A172 (cell line): ENCODE data around the gene IKBIP. TPM values are rescaled to one million over a fixed set of nuclear protein-coding genes. Genes with fewer than 3 reads are reported as not detected.
"Not testable (repeated sequence)": the region's sequence is repeated elsewhere in the genome, so short reads cannot be mapped to it uniquely, and the experiment has no call there.

Experiments used
- DNase-seq: peaks from one replicate; pipeline ENCODE4 v3.0.0-alpha.2; 2015; ENCODE audit warnings: low spot score
- total RNA-seq: library from RNA; depleted of rRNA; stranded (reverse); fragments of >200 nt; shearing (Covaris generic); gene quantifications from 2 replicates; pipeline ENCODE4 v1.2.3, GENCODE V29; 2014

IKBIP gene
- total RNA-seq, 1 experiment from 2014 or later, result 120 TPM

DNA sequence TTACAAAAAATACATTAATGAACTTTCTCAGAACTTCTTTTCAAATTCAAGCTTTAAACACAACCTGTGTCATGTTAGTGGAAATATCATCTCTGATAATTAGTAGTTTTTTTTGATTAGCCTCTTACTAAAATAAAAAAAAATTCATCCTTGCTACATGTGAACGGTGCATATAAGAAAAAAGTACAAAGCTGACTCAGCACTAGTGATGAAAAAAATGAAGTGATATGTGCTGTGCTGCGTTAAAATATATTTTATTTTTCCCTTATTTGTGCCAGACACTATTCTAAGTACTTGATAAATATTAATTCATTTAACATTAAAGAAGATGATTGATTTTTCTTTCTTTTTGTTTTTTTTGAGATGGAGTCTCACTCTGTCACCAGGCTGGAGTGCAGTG lies 7.5 kb downstream of the IKBIP start:
- no peak for DNase-seq

DNA sequence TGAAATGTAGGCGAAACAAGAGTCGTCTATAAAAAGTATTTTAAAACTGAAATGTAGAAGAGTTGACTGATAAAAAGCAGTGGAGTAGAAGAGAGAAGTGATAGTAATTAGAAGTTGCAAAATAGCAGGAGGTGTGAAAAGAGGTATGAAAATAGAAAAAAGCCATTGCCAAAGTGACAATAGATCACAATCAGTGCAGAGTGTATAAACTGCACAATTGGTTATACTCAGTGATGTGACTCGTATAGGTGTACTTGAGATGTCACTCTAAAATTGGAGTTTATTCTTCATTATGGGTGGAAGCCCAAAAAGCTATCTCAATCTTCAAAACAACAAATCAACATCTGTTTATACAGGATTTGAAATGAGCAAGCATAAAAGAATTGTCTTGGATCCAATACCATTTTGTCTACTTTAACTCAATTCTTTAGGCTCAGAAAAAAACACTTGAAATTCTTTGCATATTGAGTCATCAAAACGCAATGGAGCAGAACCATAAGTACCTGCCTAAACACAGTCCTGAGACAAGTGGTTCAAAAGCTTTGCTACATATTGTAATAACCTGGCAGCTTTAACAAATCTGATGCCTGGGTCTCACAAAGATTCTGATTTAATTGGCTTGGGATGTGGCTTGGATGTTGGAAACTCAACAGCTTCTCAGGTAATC lies 8.8 kb downstream of the IKBIP start:
- DNase-seq, result peak; percentile 78

DNA sequence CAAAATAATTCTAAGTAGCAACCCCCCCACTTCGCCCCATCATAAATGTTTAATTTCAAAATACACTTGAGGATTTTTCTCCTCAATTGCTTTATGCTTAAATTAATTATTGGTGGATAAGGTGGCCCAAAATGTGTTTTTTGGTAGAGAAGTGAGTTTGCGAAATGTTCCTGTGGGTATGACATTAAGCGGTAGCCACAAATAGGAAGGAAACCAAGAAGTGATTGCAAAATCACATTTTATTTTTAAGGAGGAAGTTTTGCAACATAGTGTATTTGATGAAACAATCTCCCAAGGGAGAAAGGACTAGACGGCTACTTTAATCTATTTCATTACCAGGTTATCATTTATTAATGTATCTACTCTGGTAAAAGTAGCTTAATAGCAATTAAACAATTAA lies 25.6 kb downstream of the IKBIP start:
- no peak for DNase-seq

DNA sequence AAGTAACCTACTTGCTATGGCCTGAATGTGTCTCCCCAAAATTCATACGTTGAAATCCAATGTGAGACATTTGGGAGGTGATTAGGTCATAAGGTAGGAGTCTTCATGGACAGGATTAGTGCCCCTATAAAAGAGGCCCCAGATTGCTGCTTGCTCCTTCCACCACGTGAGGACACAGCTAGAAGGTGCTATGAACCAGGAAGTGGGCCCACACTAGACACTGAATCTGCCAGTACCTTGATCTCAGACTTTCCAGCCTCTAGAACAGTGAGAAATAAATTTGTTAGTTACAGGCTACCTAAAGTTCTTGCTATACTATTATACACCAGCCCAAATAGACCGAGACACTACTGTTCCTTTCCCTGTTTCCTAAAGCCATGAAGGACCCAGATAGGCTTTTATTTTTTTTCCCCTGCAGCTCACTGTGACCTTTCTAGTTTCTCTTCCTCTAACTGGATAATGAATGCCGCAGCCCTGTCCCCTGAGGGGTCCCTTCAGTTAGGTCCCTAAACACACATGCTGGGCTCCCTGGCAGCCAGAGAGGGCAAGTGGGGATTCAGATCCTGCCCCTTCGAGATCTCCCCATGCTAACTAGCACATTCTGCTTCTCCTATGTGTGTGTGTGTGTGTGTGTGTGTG lies 31.8 kb downstream of the IKBIP start:
- DNase-seq, result no peak

DNA sequence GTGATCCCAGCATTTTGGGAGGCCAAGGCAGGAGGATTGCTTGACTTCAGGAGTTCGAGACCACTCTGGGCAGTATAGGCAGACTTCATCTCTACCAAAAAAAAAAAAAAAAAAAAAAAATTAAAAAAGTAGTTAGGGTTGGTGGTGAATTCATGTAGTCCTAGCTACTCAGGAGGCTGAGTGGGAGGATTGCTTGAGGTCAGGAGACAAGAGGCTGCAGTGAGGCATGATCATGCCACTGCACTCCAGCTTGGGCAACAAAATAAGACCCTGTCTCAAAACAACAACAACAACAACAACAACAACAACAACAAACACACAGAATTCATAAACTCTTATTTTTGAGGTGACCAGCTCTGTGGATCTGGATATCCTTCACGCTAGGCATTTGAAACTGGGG lies 34.0 kb downstream of the IKBIP start:
- no peak for DNase-seq

DNA sequence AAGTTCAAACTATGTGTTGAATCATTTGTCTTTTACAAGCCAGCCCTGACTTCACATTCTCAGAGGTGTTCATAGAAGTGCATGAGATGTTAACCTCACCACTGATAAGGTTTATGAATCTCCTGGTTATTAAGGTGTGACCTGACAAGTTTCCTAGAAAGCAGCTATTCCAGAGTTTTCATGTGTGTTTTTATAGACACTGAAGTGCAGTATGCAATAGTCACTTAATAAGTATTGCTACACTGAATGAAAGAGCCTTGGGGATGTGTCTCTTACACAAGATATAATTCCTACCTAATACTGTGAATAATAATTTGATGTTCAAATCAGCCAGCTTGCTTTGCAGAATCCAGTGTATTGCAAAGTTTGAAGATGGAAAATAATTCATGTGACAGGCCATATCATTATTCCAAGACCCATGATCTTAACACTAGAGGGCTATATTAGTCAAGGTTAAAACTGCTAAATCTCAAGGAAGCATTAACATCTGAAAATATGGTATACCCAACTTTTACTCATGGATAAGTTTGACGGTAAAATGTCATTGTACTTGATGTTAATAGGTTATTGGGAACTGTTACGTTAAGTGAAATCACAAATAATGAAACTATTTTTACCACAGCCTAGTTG lies 38.1 kb downstream of the IKBIP start:
- no peak for DNase-seq

DNA sequence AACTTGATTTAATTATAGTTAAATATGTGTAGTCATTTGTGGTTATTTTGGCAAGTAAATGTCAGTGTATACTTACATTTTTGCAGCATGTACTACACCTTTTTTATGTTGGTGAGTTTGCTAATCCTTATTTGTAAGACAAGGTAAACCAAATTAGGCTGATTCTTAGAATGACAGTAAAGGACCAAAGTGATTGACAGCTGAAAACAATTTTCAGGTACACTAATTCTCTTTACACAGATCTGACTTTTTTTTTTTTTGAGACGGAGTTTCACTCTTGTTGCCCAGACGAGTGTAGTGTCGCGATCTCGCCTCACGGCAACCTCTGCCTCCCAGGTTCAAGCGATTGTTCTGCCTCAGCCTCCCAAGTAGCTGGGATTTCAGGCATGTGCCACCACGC lies 42.7 kb downstream of the IKBIP start:
- no peak for DNase-seq

DNA sequence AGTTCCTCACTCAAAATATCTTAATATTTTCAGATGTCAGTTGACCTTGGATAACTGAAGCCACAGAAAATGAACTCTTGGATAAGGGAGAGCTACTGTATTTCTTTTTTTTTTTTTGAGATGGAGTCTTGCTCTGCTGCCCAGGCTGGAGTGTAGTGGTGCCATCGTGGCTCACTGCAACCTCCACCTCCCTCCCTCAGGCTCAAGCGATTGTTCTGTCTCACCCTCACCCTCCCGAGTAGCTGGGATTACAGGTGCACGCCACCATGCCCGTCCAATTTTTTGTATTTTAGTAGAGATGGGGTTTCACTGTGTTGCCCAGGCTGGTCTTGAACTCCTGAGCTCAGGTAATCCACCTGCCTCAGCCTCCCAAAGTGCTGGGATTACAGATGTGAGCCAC lies 47.3 kb downstream of the IKBIP start:
- not testable (repeated sequence) for DNase-seq

DNA sequence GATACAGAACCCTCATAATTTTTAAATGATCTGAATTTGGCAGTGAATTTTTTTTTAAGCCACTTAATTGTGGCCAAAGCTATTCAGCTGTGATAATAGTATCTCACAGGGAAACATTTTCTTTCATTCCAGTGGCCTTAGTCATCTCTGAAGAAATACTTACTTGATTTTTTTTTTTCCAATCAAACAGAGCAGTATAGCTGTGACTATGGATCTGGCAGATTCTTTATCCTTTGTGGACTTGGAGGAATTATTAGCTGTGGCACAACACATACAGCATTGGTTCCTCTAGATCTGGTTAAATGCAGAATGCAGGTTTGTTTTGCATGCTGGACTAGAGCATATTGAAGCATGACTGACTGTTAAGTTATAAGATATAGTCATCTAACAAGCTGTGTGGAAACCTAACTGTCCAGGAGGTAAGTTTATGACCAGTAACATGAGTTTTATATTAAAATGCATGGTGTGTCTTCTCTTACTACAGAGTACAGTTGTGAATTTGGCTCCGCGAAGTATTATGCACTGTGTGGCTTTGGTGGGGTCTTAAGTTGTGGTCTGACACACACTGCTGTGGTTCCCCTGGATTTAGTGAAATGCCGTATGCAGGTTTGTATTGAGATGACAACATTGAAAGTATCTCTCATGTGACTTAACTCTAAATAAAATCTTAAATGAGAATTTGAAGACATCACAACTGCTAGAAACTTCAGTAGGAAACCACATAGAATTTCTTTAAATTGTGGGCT lies 49.2 kb downstream of the IKBIP start:
- DNase-seq, result peak; percentile 51

DNA sequence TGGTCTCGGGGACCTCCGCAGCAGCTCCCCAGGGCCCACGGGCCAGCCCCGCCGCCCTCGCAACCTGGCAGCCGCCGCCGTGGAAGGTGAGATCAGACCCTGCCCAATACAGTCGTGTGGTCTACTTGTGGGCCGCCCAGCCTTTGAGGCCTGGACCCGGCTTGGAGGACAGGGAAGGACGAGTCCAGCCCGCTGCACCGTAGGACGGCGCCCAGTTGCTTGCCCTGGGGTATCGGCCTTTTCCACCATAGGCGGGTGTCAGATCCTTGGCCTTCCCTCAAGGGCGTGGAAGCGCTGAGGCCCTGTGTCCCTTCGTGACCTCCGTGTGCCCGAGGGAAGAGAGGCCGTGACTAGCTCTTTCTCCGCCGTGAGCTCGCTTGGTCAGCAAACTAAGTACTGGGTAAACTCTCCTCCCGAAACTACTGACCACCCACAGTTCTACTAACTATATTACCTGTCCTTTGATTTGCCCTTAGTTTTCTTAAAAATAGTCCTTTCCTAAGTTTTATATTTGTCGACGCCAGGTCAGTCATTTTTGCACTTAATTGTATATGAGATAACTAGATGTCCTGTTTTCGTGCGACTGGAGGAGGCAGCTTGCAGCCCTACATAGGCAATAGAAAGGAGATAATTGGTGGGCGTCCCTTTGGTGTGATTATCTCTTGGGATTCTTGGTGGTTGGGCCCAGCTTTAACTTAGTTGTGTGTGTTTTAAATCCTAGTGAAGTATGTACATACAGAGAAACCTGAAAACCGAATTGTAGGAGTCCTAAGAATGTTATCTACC lies 50.3 kb downstream of the IKBIP start:
- peak; percentile 8 for DNase-seq

DNA sequence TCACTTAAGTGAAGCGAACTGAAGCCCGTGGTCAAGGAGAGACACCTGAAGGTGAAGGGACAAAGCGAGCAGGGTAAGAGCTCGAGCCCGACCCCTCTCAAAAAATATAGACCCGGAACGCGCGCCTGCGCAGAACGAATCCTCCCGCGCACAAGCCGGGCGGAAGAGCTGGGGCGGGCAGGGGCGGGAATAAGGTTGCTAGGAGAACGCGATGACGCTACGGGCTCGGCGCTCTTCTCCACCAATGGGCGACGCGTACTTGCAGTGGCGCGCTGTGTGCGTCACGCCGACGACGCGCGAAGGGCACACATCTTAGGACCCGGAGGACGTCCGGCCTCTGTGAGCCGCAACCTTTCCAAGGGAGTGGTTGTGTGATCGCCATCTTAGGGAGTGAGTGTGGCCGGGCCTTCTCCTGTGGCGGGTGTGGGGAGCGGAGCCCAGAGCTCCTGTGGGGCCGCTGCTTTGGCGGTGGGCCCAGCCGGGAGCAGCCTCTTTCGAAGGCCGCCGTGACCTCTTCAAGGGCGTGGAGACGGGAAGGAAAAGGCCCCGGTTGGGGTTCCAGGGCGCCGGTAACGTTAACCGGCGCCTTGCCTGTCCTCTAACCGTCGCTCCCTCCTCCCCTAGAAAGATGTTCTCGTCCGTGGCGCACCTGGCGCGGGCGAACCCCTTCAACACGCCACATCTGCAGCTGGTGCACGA lies 51.1 kb downstream of the IKBIP start, which contains the start of gene SLC25A3:
TSS of gene SLC25A3 (plus strand) at position 336 of the 699 bp plus-strand sequence. CDS start at position 629, 293 bp downstream.
- DNase-seq, result peak; percentile 94

DNA sequence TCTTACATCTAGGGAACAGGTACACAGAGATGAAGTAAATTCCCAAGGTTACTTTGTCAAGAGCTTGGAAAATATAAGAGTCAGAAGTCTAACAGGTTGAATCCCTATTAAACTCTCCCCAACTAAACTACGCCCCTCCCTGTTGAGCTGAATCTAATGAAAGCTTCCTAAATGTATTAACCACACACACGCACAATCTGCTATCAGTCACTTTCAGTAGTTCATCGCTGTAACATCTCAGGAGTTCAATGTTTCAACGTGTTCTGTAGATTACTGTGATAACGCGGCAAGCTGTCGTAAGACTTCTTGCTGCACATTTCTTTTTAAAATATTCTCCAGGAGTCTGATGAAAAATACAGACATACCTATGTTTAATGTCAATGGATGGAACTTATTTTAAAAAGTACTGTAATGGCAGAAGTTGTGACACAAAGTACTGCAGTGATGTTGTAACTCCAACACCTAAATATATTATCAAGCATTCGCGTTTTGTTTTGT lies 51.7 kb downstream of the IKBIP start:
- no peak for DNase-seq

DNA sequence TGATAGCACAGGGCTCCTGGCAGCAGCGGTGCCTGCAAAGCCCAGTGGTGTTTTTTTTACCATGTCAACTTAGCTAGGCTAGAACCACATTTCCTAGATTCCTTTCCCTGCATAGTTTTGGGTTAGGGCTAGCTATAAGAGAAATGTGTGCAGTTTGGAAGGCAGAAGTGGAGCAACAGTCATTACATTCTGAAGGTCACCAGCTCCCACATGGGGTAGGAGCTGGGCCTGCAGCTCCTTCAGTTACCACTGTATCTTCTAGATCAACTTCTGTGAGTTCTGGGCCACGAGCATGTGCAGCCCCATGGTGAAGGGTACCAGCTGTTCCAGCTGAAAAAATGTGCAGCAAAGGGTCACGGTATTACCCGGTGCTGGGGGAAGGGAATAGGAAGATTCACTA lies 53.4 kb downstream of the IKBIP start:
- DNase-seq, result no peak

DNA sequence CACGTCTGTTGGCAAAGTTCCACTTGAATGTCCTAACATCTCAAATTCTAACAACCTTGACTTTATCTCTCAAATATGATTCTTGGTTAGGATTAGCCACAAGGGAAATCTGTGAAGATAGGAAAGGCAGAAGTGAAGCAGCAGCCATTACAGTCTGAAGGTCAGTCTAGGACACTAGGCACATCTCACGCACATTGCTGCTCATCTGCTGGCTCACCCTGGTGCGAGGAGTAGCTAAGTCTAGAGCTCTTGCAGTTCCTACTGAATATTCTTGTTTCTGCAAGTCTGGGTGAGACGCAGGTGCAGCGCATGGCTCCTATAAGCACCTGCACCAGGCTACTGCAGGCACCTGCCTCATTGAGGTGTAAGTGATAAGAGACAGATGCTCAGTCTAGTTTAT lies 57.5 kb downstream of the IKBIP start:
- DNase-seq, result no peak

DNA sequence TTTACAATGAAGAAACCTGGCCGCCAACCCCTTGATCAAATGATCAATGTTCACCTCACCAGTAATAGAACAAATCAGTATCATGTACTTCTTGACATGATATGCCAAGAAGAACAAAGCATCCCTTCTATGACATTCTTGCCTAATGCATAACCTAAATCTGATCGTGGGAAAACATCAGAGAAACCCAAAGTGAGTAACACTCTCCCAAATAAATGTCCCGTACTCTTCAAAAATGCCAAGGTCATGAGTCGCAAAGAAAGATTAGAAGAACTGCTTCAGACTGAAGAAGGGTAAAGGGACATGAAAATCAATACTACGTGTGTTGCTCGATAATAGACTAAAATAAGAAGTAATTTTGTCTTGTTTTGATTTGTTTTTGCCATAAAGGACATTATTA lies 62.5 kb downstream of the IKBIP start:
- peak; percentile 10 for DNase-seq

DNA sequence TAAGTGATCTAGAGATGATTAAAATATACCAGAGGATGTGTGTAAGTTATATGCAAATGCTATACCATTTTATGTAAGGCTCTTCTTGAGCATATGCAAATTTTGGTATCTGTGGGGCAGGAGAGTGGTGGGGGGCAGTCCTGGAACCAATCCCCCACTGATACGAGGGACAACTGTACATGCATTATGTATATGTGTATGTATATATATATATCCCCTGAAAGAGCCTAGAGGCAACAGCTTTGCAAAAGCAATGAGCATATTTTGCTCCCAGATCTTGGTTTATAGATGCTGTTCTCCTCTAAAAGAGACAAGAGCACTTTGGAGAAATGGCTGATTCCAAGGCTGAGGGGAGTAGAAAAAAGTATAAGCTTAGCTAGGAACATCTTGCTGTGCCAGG lies 63.5 kb downstream of the IKBIP start:
- no peak for DNase-seq

DNA sequence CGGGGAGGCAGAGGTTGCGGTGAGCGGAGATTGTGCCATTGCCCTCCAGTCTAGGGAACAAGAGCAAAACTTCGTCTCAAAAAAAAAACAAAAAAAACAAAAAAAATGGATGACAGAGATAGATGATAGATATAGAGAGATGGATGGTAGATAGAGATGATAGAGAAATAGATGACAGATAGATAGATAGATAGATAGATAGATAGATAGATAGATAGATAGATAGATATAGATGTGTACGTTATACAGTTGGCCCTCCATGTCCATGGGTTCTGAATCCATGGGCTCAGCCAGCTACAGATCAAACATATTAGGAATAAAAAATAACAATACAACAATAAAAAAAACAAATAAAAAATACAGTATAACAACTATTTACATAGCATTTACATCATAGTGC lies 63.9 kb downstream of the IKBIP start:
- DNase-seq, result no peak

DNA sequence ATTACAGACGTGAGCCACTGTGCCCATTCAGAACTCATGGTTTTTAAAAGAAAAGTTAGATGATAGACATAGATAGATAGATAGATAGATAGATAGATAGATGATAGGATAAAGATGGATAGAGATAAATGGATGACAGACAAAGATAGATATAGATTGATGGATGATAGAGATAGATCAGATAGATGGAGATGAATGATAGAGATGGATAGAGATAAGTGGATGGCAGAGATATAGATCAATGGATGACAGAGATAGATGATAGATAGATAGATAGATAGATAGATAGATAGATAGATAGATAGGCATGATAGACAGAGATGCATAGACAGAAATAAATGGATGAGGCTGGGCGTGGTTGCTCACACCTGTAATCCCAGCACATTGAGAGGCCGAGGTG lies 64.8 kb downstream of the IKBIP start:
- no peak for DNase-seq

DNA sequence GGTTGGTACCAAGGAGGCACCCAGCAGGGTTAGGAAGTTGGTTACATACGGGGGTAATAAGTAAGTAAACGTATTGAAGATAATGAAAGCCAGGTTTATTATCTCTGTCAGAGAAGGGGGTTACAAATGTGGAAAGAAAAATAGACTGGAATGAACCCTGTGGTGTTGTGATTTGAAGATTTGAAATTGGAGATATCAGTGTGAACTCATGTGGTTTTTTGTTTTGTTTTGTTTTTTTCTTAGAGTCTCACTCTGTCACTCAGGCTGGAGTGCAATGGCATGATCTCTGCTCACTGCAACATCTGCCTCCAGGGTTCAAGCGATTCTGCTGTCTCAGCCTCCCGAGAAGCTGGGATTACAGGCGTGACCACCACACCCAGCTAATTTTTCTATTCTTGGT lies 65.2 kb downstream of the IKBIP start:
- DNase-seq, result no peak

DNA sequence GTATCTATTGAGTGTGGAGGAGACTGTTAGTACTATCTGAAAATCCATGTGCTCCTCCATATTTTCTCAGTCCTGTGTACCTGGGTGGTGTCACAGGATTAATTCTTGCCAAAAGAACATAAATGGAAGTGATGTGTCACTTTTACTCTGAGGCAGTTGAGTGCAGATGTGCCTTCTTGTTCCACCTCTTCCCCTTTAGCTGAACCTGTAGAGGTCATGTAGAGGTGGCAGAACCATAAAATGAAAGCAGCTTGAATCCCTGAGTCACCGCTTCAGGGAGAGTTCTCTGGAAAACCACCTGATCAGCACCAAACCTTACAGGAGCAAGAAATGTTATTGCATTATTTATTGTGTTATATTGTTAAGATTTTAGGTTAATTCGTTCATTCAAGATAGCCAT lies 65.8 kb downstream of the IKBIP start:
- DNase-seq, result peak; percentile 42

DNA sequence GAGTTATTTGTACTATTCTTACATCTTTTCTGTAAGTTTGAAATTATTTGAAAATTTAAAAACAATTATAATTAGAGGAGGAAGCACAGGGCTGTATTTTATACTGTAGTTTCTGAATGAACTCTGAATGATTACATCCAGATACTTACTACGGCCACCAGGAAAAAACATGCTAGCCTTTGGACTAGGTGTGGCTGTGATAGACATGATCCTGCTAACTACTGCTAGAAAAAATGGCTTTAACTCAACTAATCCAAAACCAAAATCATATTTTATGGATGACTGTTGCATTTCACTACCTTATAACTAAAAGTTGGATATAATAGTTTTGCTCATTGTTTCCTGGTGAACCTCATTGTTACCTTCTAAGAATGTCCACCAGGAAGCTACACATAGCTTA lies 66.2 kb downstream of the IKBIP start:
- DNase-seq, result no peak
